Stimulated activated CD4-positive, alpha-beta T cell treated with anti-CD3 and anti-CD28 coated beads, Interleukin-15, amount 100 ng/mL, for 1 hour (primary cell): ENCODE data around the gene PIGQ.
"Not testable (repeated sequence)": the region's sequence is repeated elsewhere in the genome, so short reads cannot be mapped to it uniquely, and the experiment has no call there.

Source experiments
- DNase-seq, 2 donors: peaks; one replicate each; pipeline ENCODE4 v3.0.0-alpha.2; 2020; ENCODE audit warnings: low read depth in 1 of 2, low spot score in 1 of 2

The PIGQ gene

GRCh38 chr16:585351-585750, 15.6 kb downstream of the PIGQ start:
- no peak for DNase-seq

GRCh38 chr16:586047-586644, 16.4 kb downstream of the PIGQ start:
- no peak for DNase-seq

- DNase-seq, result no peak
These were observed 17.1 kb downstream of the PIGQ start for GRCh38 chr16:586645-587590.

- DNase-seq, result peak in 1 of 2 donors; percentile 26
These were observed 18.8 kb downstream of the PIGQ start for GRCh38 chr16:588639-588888.

- DNase-seq, result peak; percentile 98
These were observed 19.3 kb downstream of the PIGQ start for GRCh38 chr16:588889-589657.

GRCh38 chr16:589658-590187, 20.0 kb downstream of the PIGQ start, which contains the start of gene RAB40C:
TSS of gene RAB40C (plus strand) at chr16:590066. CDS start at chr16:590292, 226 bp downstream.
- peak; percentile 97 to 98 for DNase-seq

GRCh38 chr16:590188-590814, 20.5 kb downstream of the PIGQ start:
- DNase-seq, result no peak

GRCh38 chr16:590815-591200, 21.0 kb downstream of the PIGQ start:
- DNase-seq, result no peak

GRCh38 chr16:591231-591630, 21.5 kb downstream of the PIGQ start:
- no peak for DNase-seq

- DNase-seq, result no peak
These were observed 22.2 kb downstream of the PIGQ start for GRCh38 chr16:591892-592517.

GRCh38 chr16:592518-593306, 22.9 kb downstream of the PIGQ start:
- no peak for DNase-seq

- DNase-seq, result no peak
These were observed 23.6 kb downstream of the PIGQ start for GRCh38 chr16:593406-593805.

GRCh38 chr16:593807-594206, 24.0 kb downstream of the PIGQ start:
- no peak for DNase-seq

- no peak for DNase-seq
These were observed 25.3 kb downstream of the PIGQ start for GRCh38 chr16:595094-595528.

GRCh38 chr16:595942-596735, 26.4 kb downstream of the PIGQ start:
- no peak for DNase-seq

GRCh38 chr16:596736-597060, 26.9 kb downstream of the PIGQ start:
- DNase-seq, result no peak

- not testable (repeated sequence) for DNase-seq
These were observed 27.9 kb downstream of the PIGQ start for GRCh38 chr16:597655-598054.

- DNase-seq, result no peak
These were observed 29.3 kb downstream of the PIGQ start for GRCh38 chr16:598823-599739.
